Measurements from ENCODE around the gene KLF7. TPM values are rescaled to one million over a fixed set of nuclear protein-coding genes. Genes with fewer than 3 reads are reported as not detected.

The KLF7 gene
- total and polyA plus RNA-seq, 2 donors, result 8.5 to 11.0 TPM

GRCh38 chr2:207113414-207113813, 52.3 kb downstream of the KLF7 start:
- Histone ChIP-seq H3K36me3 (ENCODE audit: control insufficient read depth in 2 of 2, insufficient read depth in 2 of 2, low read length in 1 of 2) (peaks cover 5 to 17% of the 10 kb centered on the region in 2 donors), H3K4me1 (ENCODE audit: control insufficient read depth in 2 of 2, insufficient read depth in 2 of 2, low read length in 2 of 2) (peaks cover 0 to 10% of the 10 kb centered on the region in 2 donors), H3K27me3 (ENCODE audit: control insufficient read depth in 2 of 2, insufficient read depth in 1 of 2, low read length in 1 of 2) (no peaks in the 10 kb centered on the region), H3K9me3 (ENCODE audit: control insufficient read depth in 2 of 2, insufficient read depth in 1 of 2, low read length in 1 of 2) (no peaks in the 10 kb centered on the region), H3K4me3 (ENCODE audit: low read length in 2 of 2) (no peak overlapping the region), H3K27ac (ENCODE audit: low read depth in 1 of 2, low read length in 1 of 2) (no peak overlapping the region)
- DNase-seq (ENCODE audit: low read depth in 6 of 9, low spot score in 9 of 9), result no peak

GRCh38 chr2:207112785-207113184, 53.0 kb downstream of the KLF7 start:
- Histone ChIP-seq H3K27ac (ENCODE audit: low read depth in 1 of 2, low read length in 1 of 2) (no peak overlapping the region), H3K36me3 (ENCODE audit: control insufficient read depth in 2 of 2, insufficient read depth in 2 of 2, low read length in 1 of 2) (peaks cover 5 to 17% of the 10 kb centered on the region in 2 donors), H3K27me3 (ENCODE audit: control insufficient read depth in 2 of 2, insufficient read depth in 1 of 2, low read length in 1 of 2) (no peaks in the 10 kb centered on the region), H3K4me3 (ENCODE audit: low read length in 2 of 2) (no peak overlapping the region), H3K9me3 (ENCODE audit: control insufficient read depth in 2 of 2, insufficient read depth in 1 of 2, low read length in 1 of 2) (no peaks in the 10 kb centered on the region), H3K4me1 (ENCODE audit: control insufficient read depth in 2 of 2, insufficient read depth in 2 of 2, low read length in 2 of 2) (peaks cover 2 to 12% of the 10 kb centered on the region in 2 donors)
- DNase-seq (ENCODE audit: low read depth in 6 of 9, low spot score in 9 of 9), result no peak
- WGBS, result 98% methylated on average over 2 of the region's 2 CpGs

DNA sequence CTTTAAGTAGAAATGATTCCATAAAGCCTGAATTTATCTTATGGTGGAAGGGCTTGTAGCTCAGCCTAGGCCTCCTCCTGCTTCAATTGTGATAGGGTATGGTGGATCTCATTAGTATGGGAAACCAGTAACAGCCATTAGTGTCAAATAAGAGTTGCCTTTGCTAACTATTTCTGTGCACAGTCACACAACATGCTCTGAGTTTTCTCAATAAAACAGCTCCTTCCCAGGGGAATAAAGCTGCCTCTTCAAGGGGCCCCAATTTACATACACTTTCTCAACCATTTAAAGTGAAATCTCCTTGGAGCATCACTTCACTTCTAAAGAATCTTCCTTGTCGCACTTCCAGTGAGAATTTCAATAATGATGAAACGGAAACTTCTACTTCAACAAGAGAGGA, 53.4 kb downstream of the KLF7 start:
- no peaks in the 10 kb centered on the region for H3K9me3 ChIP-seq (ENCODE audit: control insufficient read depth in 2 of 2, insufficient read depth in 1 of 2, low read length in 1 of 2)
- no peak overlapping the region for H3K4me3 ChIP-seq (ENCODE audit: low read length in 2 of 2)
- H3K27ac ChIP-seq (ENCODE audit: low read depth in 1 of 2, low read length in 1 of 2), result no peak overlapping the region
- H3K27me3 ChIP-seq (ENCODE audit: control insufficient read depth in 2 of 2, insufficient read depth in 1 of 2, low read length in 1 of 2), result no peaks in the 10 kb centered on the region
- DNase-seq (ENCODE audit: low read depth in 6 of 9, low spot score in 9 of 9), result no peak
- peaks cover 5 to 17% of the 10 kb centered on the region in 2 donors for H3K36me3 ChIP-seq (ENCODE audit: control insufficient read depth in 2 of 2, insufficient read depth in 2 of 2, low read length in 1 of 2)
- H3K4me1 ChIP-seq (ENCODE audit: control insufficient read depth in 2 of 2, insufficient read depth in 2 of 2, low read length in 2 of 2), result peaks cover 5 to 16% of the 10 kb centered on the region in 2 donors
- 48% methylated on average over 2 of the region's 2 CpGs for WGBS

DNA sequence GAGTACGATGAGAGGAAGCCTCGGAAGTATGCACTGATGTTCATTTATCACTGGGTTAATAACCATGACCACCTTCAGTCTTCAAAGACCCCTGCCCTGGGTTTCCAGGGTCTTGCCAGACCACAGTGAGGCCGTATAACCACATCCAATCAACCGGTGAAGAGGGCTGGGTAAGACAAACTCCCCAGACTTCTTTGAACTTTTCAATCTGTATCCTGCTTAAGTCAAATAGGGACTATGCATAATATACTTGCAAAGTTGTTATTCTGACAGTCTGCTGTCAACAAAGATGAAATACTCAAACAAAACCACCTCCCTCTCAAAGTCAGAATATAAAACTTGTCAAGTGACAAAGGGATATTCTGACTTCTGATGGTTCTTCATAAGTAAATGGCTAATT, 54.0 kb downstream of the KLF7 start:
- peak in 1 of 9 donors; percentile 38 for DNase-seq (ENCODE audit: low read depth in 6 of 9, low spot score in 9 of 9)
- Histone ChIP-seq H3K9me3 (ENCODE audit: control insufficient read depth in 2 of 2, insufficient read depth in 1 of 2, low read length in 1 of 2) (no peaks in the 10 kb centered on the region), H3K36me3 (ENCODE audit: control insufficient read depth in 2 of 2, insufficient read depth in 2 of 2, low read length in 1 of 2) (peaks cover 9 to 20% of the 10 kb centered on the region in 2 donors), H3K27me3 (ENCODE audit: control insufficient read depth in 2 of 2, insufficient read depth in 1 of 2, low read length in 1 of 2) (no peaks in the 10 kb centered on the region), H3K4me3 (ENCODE audit: low read length in 2 of 2) (no peak overlapping the region), H3K27ac (ENCODE audit: low read depth in 1 of 2, low read length in 1 of 2) (no peak overlapping the region), H3K4me1 (ENCODE audit: control insufficient read depth in 2 of 2, insufficient read depth in 2 of 2, low read length in 2 of 2) (peaks cover 9 to 22% of the 10 kb centered on the region in 2 donors)
- 57% methylated on average over 4 of the region's 4 CpGs for WGBS

GRCh38 chr2:207110715-207111114, 55.0 kb downstream of the KLF7 start:
- peaks cover 9 to 26% of the 10 kb centered on the region in 2 donors for H3K4me1 ChIP-seq (ENCODE audit: control insufficient read depth in 2 of 2, insufficient read depth in 2 of 2, low read length in 2 of 2)
- WGBS, result 96% methylated on average over 2 of the region's 2 CpGs

DNA sequence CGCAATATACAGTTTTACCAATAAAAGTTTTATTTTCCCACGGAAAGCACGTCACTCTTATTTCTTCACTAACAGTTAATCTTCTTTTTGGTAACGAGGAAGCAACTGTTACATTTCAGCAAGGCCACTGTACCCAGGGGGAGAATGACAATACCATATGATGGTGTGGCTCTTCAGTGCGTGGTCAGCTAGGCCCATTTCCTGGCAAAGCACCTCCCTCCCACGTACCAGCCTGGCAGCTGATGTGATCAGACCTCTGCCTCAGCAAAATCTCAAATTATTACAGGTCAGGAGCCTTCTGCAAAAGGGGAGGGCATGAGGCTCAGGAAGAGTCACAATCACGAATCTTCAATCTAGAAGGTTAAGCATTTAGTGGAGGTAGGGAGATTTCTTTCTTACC, 55.4 kb downstream of the KLF7 start:
- peaks cover 9 to 26% of the 10 kb centered on the region in 2 donors for H3K4me1 ChIP-seq (ENCODE audit: control insufficient read depth in 2 of 2, insufficient read depth in 2 of 2, low read length in 2 of 2)
- H3K36me3 ChIP-seq (ENCODE audit: control insufficient read depth in 2 of 2, insufficient read depth in 2 of 2, low read length in 1 of 2), result peaks cover 11 to 31% of the 10 kb centered on the region in 2 donors
- H3K27me3 ChIP-seq (ENCODE audit: control insufficient read depth in 2 of 2, insufficient read depth in 1 of 2, low read length in 1 of 2), result no peaks in the 10 kb centered on the region
- DNase-seq (ENCODE audit: low read depth in 6 of 9, low spot score in 9 of 9), result no peak
- WGBS, result 94% methylated on average over 7 of the region's 7 CpGs
- H3K27ac ChIP-seq (ENCODE audit: low read depth in 1 of 2, low read length in 1 of 2), result no peak overlapping the region
- no peak overlapping the region for H3K4me3 ChIP-seq (ENCODE audit: low read length in 2 of 2)
- no peaks in the 10 kb centered on the region for H3K9me3 ChIP-seq (ENCODE audit: control insufficient read depth in 2 of 2, insufficient read depth in 1 of 2, low read length in 1 of 2)

More at GRCh38 chr2:207110715-207111114, 55.0 kb downstream of the KLF7 start:
- Histone ChIP-seq H3K27ac (ENCODE audit: low read depth in 1 of 2, low read length in 1 of 2) (no peak overlapping the region), H3K36me3 (ENCODE audit: control insufficient read depth in 2 of 2, insufficient read depth in 2 of 2, low read length in 1 of 2) (peaks cover 11 to 27% of the 10 kb centered on the region in 2 donors), H3K4me3 (ENCODE audit: low read length in 2 of 2) (no peak overlapping the region), H3K27me3 (ENCODE audit: control insufficient read depth in 2 of 2, insufficient read depth in 1 of 2, low read length in 1 of 2) (no peaks in the 10 kb centered on the region), H3K9me3 (ENCODE audit: control insufficient read depth in 2 of 2, insufficient read depth in 1 of 2, low read length in 1 of 2) (no peaks in the 10 kb centered on the region)
- no peak for DNase-seq (ENCODE audit: low read depth in 6 of 9, low spot score in 9 of 9)

GRCh38 chr2:207109768-207110167, 56.0 kb downstream of the KLF7 start:
- H3K36me3 ChIP-seq (ENCODE audit: control insufficient read depth in 2 of 2, insufficient read depth in 2 of 2, low read length in 1 of 2), result peaks cover 11 to 37% of the 10 kb centered on the region in 2 donors
- H3K27me3 ChIP-seq (ENCODE audit: control insufficient read depth in 2 of 2, insufficient read depth in 1 of 2, low read length in 1 of 2), result no peaks in the 10 kb centered on the region
- peaks cover 9 to 26% of the 10 kb centered on the region in 2 donors for H3K4me1 ChIP-seq (ENCODE audit: control insufficient read depth in 2 of 2, insufficient read depth in 2 of 2, low read length in 2 of 2)
- 78% methylated on average over 5 of the region's 5 CpGs for WGBS
- no peak overlapping the region for H3K4me3 ChIP-seq (ENCODE audit: low read length in 2 of 2)
- H3K9me3 ChIP-seq (ENCODE audit: control insufficient read depth in 2 of 2, insufficient read depth in 1 of 2, low read length in 1 of 2), result no peaks in the 10 kb centered on the region
- no peak for DNase-seq (ENCODE audit: low read depth in 6 of 9, low spot score in 9 of 9)
- no peak overlapping the region for H3K27ac ChIP-seq (ENCODE audit: low read depth in 1 of 2, low read length in 1 of 2)

DNA sequence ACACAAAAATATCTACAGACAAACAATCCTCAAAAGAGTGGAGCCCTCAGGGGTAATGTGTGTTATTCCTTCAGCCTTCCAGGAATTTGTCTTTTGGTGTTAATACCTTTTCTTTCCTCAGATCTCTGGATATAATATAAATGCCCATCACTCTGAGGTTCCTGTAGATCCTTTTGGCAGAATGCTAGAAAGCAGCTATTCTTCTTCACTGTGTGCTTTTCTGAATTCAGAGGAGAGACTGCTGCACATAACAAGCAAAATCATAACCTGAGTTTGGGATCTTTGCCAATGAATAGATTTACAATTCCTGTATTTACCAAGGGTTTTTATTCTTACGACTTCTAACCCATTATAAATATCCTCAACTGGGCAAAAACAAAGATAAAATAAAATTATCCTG, 57.3 kb downstream of the KLF7 start:
- peaks cover 15 to 37% of the 10 kb centered on the region in 2 donors for H3K36me3 ChIP-seq (ENCODE audit: control insufficient read depth in 2 of 2, insufficient read depth in 2 of 2, low read length in 1 of 2)

GRCh38 chr2:207107551-207107950, 58.2 kb downstream of the KLF7 start:
- Histone ChIP-seq H3K9me3 (ENCODE audit: control insufficient read depth in 2 of 2, insufficient read depth in 1 of 2, low read length in 1 of 2) (no peaks in the 10 kb centered on the region), H3K27ac (ENCODE audit: low read depth in 1 of 2, low read length in 1 of 2) (peak overlapping the region in 1 of 2 donors; percentile 22), H3K4me1 (ENCODE audit: control insufficient read depth in 2 of 2, insufficient read depth in 2 of 2, low read length in 2 of 2) (peaks cover 9 to 26% of the 10 kb centered on the region in 2 donors), H3K27me3 (ENCODE audit: control insufficient read depth in 2 of 2, insufficient read depth in 1 of 2, low read length in 1 of 2) (no peaks in the 10 kb centered on the region), H3K4me3 (ENCODE audit: low read length in 2 of 2) (no peak overlapping the region), H3K36me3 (ENCODE audit: control insufficient read depth in 2 of 2, insufficient read depth in 2 of 2, low read length in 1 of 2) (peaks cover 18 to 36% of the 10 kb centered on the region in 2 donors)
- WGBS, result 9% methylated on average over 12 of the region's 12 CpGs
- peak in 6 of 9 donors; percentile 13 to 77 (median 46) for DNase-seq (ENCODE audit: low read depth in 6 of 9, low spot score in 9 of 9)

More for the DNA sequence above, 57.3 kb downstream of the KLF7 start:
- Histone ChIP-seq H3K9me3 (ENCODE audit: control insufficient read depth in 2 of 2, insufficient read depth in 1 of 2, low read length in 1 of 2) (no peaks in the 10 kb centered on the region), H3K4me1 (ENCODE audit: control insufficient read depth in 2 of 2, insufficient read depth in 2 of 2, low read length in 2 of 2) (peaks cover 9 to 26% of the 10 kb centered on the region in 2 donors), H3K27ac (ENCODE audit: low read depth in 1 of 2, low read length in 1 of 2) (no peak overlapping the region), H3K27me3 (ENCODE audit: control insufficient read depth in 2 of 2, insufficient read depth in 1 of 2, low read length in 1 of 2) (no peaks in the 10 kb centered on the region), H3K4me3 (ENCODE audit: low read length in 2 of 2) (no peak overlapping the region)
- DNase-seq (ENCODE audit: low read depth in 6 of 9, low spot score in 9 of 9), result no peak
- 84% methylated on average over 1 of the region's 1 CpG for WGBS
